HG03521 (cell line): ENCODE data around the gene KRTAP2-1.
"Not testable (repeated sequence)": the region's sequence is repeated elsewhere in the genome, so short reads cannot be mapped to it uniquely, and the experiment has no call there.

Source experiments
- ATAC-seq: cut with Tn5 transposase; IDR thresholded peaks from one replicate; pipeline ENCODE4 v1.9.1; 2021; ENCODE audit warnings: mild to moderate bottlenecking, moderate library complexity; ENCODE audit not compliant: unreplicated experiment

Gene KRTAP2-1

GRCh38 chr17:41046735-41047465 is at the start of gene KRTAP2-1:
KRTAP2-1 (minus strand) TSS chr17:41047316; CDS start chr17:41047267, 49 bp downstream.
- ATAC-seq, result not testable (repeated sequence)

GRCh38 chr17:41096055-41096454 is 48.9 kb upstream of the KRTAP2-1 start:
- no peak for ATAC-seq

- ATAC-seq, result not testable (repeated sequence)
These were observed 41.7 kb upstream of the KRTAP2-1 start for GRCh38 chr17:41088760-41089352.

GRCh38 chr17:41084100-41084856 is 37.2 kb upstream of the KRTAP2-1 start, which contains the start of gene KRTAP4-7:
KRTAP4-7 (plus strand) TSS chr17:41084150; CDS start chr17:41084207, 57 bp downstream.
- ATAC-seq, result not testable (repeated sequence)

GRCh38 chr17:41083427-41083826 is 36.3 kb upstream of the KRTAP2-1 start:
- not testable (repeated sequence) for ATAC-seq

GRCh38 chr17:41082626-41083025 is 35.5 kb upstream of the KRTAP2-1 start:
- ATAC-seq, result no peak

- no peak for ATAC-seq
These were observed 29.7 kb upstream of the KRTAP2-1 start for GRCh38 chr17:41076788-41077187.

GRCh38 chr17:41073676-41074075 is 26.6 kb upstream of the KRTAP2-1 start:
- no peak for ATAC-seq

- ATAC-seq, result no peak
These were observed 24.7 kb upstream of the KRTAP2-1 start for GRCh38 chr17:41071606-41072360.

- ATAC-seq, result no peak
These were observed 21.9 kb upstream of the KRTAP2-1 start for GRCh38 chr17:41069031-41069430.

- ATAC-seq, result no peak
These were observed 20.2 kb upstream of the KRTAP2-1 start for GRCh38 chr17:41067281-41067680.

GRCh38 chr17:41065829-41066624 is 18.9 kb upstream of the KRTAP2-1 start, which contains the start of gene KRTAP2-4:
KRTAP2-4 (minus strand) TSS chr17:41065879; CDS start chr17:41065845, 34 bp downstream.
- no peak for ATAC-seq

- not testable (repeated sequence) for ATAC-seq
These were observed 18.0 kb upstream of the KRTAP2-1 start for GRCh38 chr17:41065016-41065689.

GRCh38 chr17:41064301-41064700 is 17.2 kb upstream of the KRTAP2-1 start:
- ATAC-seq, result no peak

- ATAC-seq, result no peak
These were observed 16.3 kb upstream of the KRTAP2-1 start for GRCh38 chr17:41063449-41063848.

GRCh38 chr17:41061964-41062363 is 14.8 kb upstream of the KRTAP2-1 start:
- ATAC-seq, result no peak

- ATAC-seq, result no peak
These were observed 13.0 kb upstream of the KRTAP2-1 start, which contains the start of gene KRTAP2-3 for GRCh38 chr17:41060052-41060604. KRTAP2-3 (minus strand) TSS chr17:41060114; CDS start chr17:41060050, 64 bp downstream.

- ATAC-seq, result not testable (repeated sequence)
These were observed 12.3 kb upstream of the KRTAP2-1 start for GRCh38 chr17:41059276-41060051.
